GM23338 (cell line): ENCODE measurements around the gene CENPE. TPM values are rescaled to one million over a fixed set of nuclear protein-coding genes. Genes with fewer than 3 reads are reported as not detected.

ENCODE experiments used
- ATAC-seq: fragments of 200-7000 bp; cut with Tn5 transposase; 3 replicates; pipeline ENCODE4 v1.9.1; 2020
- DNase-seq: peaks from one replicate; pipeline ENCODE4 v3.0.0-alpha.2; 2015; ENCODE audit warnings: low spot score
- H2AFZ ChIP-seq: fragments of 200-600 bp; sonication (generic); 2 replicates; pipeline ENCODE4 v1.8.0; 2016; ENCODE audit warnings: antibody characterized with exemption, mild to moderate bottlenecking, moderate library complexity
- H3F3A ChIP-seq: fragments of 200-600 bp; sonication (generic); replicated peaks from 2 replicates; pipeline ENCODE4 v1.8.0; 2017; ENCODE audit warnings: antibody characterized with exemption, mixed run types, low read depth
- H3K27ac ChIP-seq: fragments of 200-600 bp; sonication (generic); 2 replicates; pipeline ENCODE4 v1.6.1; 2016; ENCODE audit warnings: low read depth
- H3K27me3 ChIP-seq: fragments of 200-600 bp; sonication (generic); 2 replicates; pipeline ENCODE4 v1.8.0; 2016; ENCODE audit warnings: mild to moderate bottlenecking, mixed run types, moderate library complexity; ENCODE audit not compliant: insufficient read depth
- H3K36me3 ChIP-seq: fragments of 200-600 bp; sonication (generic); 2 replicates; pipeline ENCODE4 v1.8.0; 2016; ENCODE audit warnings: mild to moderate bottlenecking; ENCODE audit not compliant: insufficient read depth
- H3K4me1 ChIP-seq: fragments of 200-600 bp; sonication (generic); 2 replicates; pipeline ENCODE4 v1.8.0; 2016; ENCODE audit warnings: mild to moderate bottlenecking, moderate library complexity; ENCODE audit not compliant: insufficient read depth
- H3K4me2 ChIP-seq: fragments of 200-600 bp; sonication (generic); 2 replicates; pipeline ENCODE4 v1.7.1; 2017; ENCODE audit warnings: mixed run types
- H3K4me3 ChIP-seq: fragments of 200-600 bp; sonication (generic); 2 replicates; pipeline ENCODE4 v1.6.1; 2016; ENCODE audit warnings: mixed run types
- H3K79me2 ChIP-seq: fragments of 200-600 bp; sonication (generic); replicated peaks from 2 replicates; pipeline ENCODE4 v1.8.0; 2017; ENCODE audit warnings: mild to moderate bottlenecking; ENCODE audit not compliant: insufficient read depth
- H3K9me2 ChIP-seq: fragments of 200-600 bp; sonication (generic); 2 replicates; pipeline ENCODE4 v1.8.0; 2017; ENCODE audit not compliant: insufficient read depth
- H4K20me1 ChIP-seq: fragments of 200-600 bp; sonication (generic); replicated peaks from 2 replicates; pipeline ENCODE4 v1.8.0; 2017; ENCODE audit warnings: mild to moderate bottlenecking; ENCODE audit not compliant: insufficient read depth
- H3K27ac Mint-ChIP-seq: 2 replicates; pipeline ENCODE4 v1.8.0; 2020; ENCODE audit warnings: inconsistent platforms, mild to moderate bottlenecking, moderate library complexity, mixed read lengths
- H3K27me3 Mint-ChIP-seq: 3 replicates; pipeline ENCODE4 v1.8.0; 2022; ENCODE audit warnings: low read depth, mild to moderate bottlenecking, moderate library complexity, mixed read lengths, inconsistent platforms; ENCODE audit not compliant: insufficient read depth, poor library complexity
- H3K36me3 Mint-ChIP-seq: 3 replicates; pipeline ENCODE4 v1.8.0; 2021; ENCODE audit warnings: low read depth, mild to moderate bottlenecking, inconsistent platforms, moderate library complexity, mixed read lengths
- H3K4me1 Mint-ChIP-seq: 3 replicates; pipeline ENCODE4 v1.8.0; 2020; ENCODE audit warnings: mild to moderate bottlenecking, inconsistent platforms, mixed read lengths
- H3K4me3 Mint-ChIP-seq: 3 replicates; pipeline ENCODE4 v1.8.0; 2021; ENCODE audit warnings: moderate library complexity, mild to moderate bottlenecking, inconsistent platforms, mixed read lengths
- H3K9me3 Mint-ChIP-seq: 3 replicates; pipeline ENCODE4 v1.8.0; 2020; ENCODE audit warnings: moderate library complexity, mild to moderate bottlenecking, inconsistent platforms, mixed read lengths
- CREB1 ChIP-seq: fragments of 250-450 bp; sonication (Bioruptor Pico); IDR thresholded peaks from 2 replicates; pipeline ENCODE4 v1.5.0; 2020; ENCODE audit warnings: low read depth, mild to moderate bottlenecking, moderate library complexity
- CTCF ChIP-seq, 2 experiments: fragments of 200-600 bp in 1 of 2; sonication (generic) in 1 of 2; conservative IDR thresholded peaks; 2 replicates each; pipeline versions ENCODE4 v1.5.1 to v1.6.1; 2016 to 2017; ENCODE audit warnings: antibody characterized with exemption in 2 of 2, low read depth in 2 of 2, mild to moderate bottlenecking in 2 of 2, moderate library complexity in 1 of 2
- ETS1 ChIP-seq: IDR thresholded peaks from 2 replicates; pipeline ENCODE4 v1.6.1; 2016; ENCODE audit warnings: antibody characterized with exemption
- JUNB ChIP-seq: IDR thresholded peaks from one replicate; pipeline ENCODE4 v1.6.1; 2016; ENCODE audit warnings: antibody characterized with exemption; ENCODE audit not compliant: unreplicated experiment
- NANOG ChIP-seq: IDR thresholded peaks from 2 replicates; pipeline ENCODE4 v1.6.1; 2016; ENCODE audit warnings: antibody characterized with exemption, borderline replicate concordance
- REST ChIP-seq: IDR thresholded peaks from one replicate; pipeline ENCODE4 v1.6.1; 2018; ENCODE audit warnings: antibody characterized with exemption; ENCODE audit not compliant: unreplicated experiment
- STAT1 ChIP-seq: IDR thresholded peaks from one replicate; pipeline ENCODE4 v1.6.1; 2016; ENCODE audit warnings: antibody characterized with exemption; ENCODE audit not compliant: unreplicated experiment
- ZNF114 ChIP-seq: fragments of 250-450 bp; sonication (Bioruptor Pico); IDR thresholded peaks from 2 replicates; pipeline ENCODE4 v1.5.0; 2020; ENCODE audit warnings: mild to moderate bottlenecking, moderate library complexity
- ZNF331 ChIP-seq: fragments of 250-450 bp; sonication (Bioruptor Pico); IDR thresholded peaks from 2 replicates; pipeline ENCODE4 v1.5.0; 2020; ENCODE audit warnings: low read depth, mild to moderate bottlenecking, moderate library complexity
- ZNF462 ChIP-seq: fragments of 250-450 bp; sonication (Bioruptor Pico); IDR thresholded peaks from 2 replicates; pipeline ENCODE4 v1.5.0; 2020; ENCODE audit warnings: mild to moderate bottlenecking, moderate library complexity
- polyA plus RNA-seq: library from polyadenylated mRNA; unstranded; fragments of >200 nt; fragmentation: Nextera tagmentation; extraction: Ambion mirVana; gene quantifications from 2 replicates; pipeline ENCODE4 v1.2.1, GENCODE V29; 2016
- total RNA-seq: library from RNA; depleted of rRNA; stranded (reverse); fragments of >200 nt; shearing (Covaris generic); gene quantifications from 2 replicates; pipeline ENCODE4 v1.2.3, GENCODE V29; 2014

The CENPE gene
- total and polyA plus RNA-seq, 2 experiments from 2014 or later = 42.2 to 46.7 TPM

GRCh38 chr4:103204111-103204510 lies 6.0 kb upstream of the CENPE start:
- TF ChIP-seq JUNB = no peak
- TF ChIP-seq CTCF (conservative IDR thresholded peaks at IDR 0.05; ENCODE audit: low read depth in 2 of 2) = peak; percentile 62 to 64
- TF ChIP-seq ZNF462 = no peak
- Histone ChIP-seq H3K9me2 (no peaks in the 10 kb centered on the region), H3K4me3 (no peak overlapping the region), H3K4me1 (no peaks in the 10 kb centered on the region), H4K20me1 (no peaks in the 10 kb centered on the region), H3K79me2 (no peaks in the 10 kb centered on the region), H3K4me2 (no peak overlapping the region), H3K27ac (no peak overlapping the region), H2AFZ (no peak overlapping the region), H3K27me3 (no peaks in the 10 kb centered on the region), H3K36me3 (no peaks in the 10 kb centered on the region), H3F3A (no peaks in the 10 kb centered on the region)
- H3K27me3 Mint-ChIP-seq = no peaks in the 10 kb centered on the region
- no peaks in the 10 kb centered on the region for H3K9me3 Mint-ChIP-seq
- no peak overlapping the region for H3K4me3 Mint-ChIP-seq
- peak; percentile 18 for DNase-seq
- no peak overlapping the region for H3K27ac Mint-ChIP-seq
- no peaks in the 10 kb centered on the region for H3K4me1 Mint-ChIP-seq
- H3K36me3 Mint-ChIP-seq = no peaks in the 10 kb centered on the region
- no peak for ATAC-seq

GRCh38 chr4:103201724-103202123 lies 3.6 kb upstream of the CENPE start:
- H3K27me3 Mint-ChIP-seq = peaks cover 6% of the 10 kb centered on the region
- no peaks in the 10 kb centered on the region; the same call in 2 of the 3 replicates for H3K9me3 Mint-ChIP-seq
- H3F3A ChIP-seq = no peaks in the 10 kb centered on the region
- H3K4me1 Mint-ChIP-seq = peaks cover 8% of the 10 kb centered on the region
- H3K79me2 ChIP-seq = peaks cover 12% of the 10 kb centered on the region
- H4K20me1 ChIP-seq = no peaks in the 10 kb centered on the region
- H3K4me3 ChIP-seq = no peak overlapping the region
- no peaks in the 10 kb centered on the region for H3K9me2 ChIP-seq
- no peaks in the 10 kb centered on the region; the same call in 1 of the 2 replicates for H3K36me3 ChIP-seq
- H3K27ac Mint-ChIP-seq = no peak overlapping the region
- H3K4me2 ChIP-seq = no peak overlapping the region
- H3K4me3 Mint-ChIP-seq = no peak overlapping the region
- no peak overlapping the region for H3K27ac ChIP-seq
- peaks cover 10% of the 10 kb centered on the region; the same call in 1 of the 2 replicates for H3K4me1 ChIP-seq
- H3K36me3 Mint-ChIP-seq = 0 out of 3 replicates have a peak, but pooled peaks cover 2% of the 10 kb centered on the region
- no peak for ATAC-seq
- H3K27me3 ChIP-seq = no peaks in the 10 kb centered on the region
- H2AFZ ChIP-seq = peak overlapping the region; percentile 45; the same call in 1 of the 2 replicates
- peak; percentile 4 for DNase-seq
- TF ChIP-seq CREB1 (CRISPR knock-in tag) (no peak), NANOG (no peak), ETS1 (no peak), STAT1 (no peak), ZNF114 (CRISPR knock-in tag) (no peak), REST (no peak), ZNF331 (CRISPR knock-in tag) (no peak)
